Hepatocyte (in vitro differentiated cells): ENCODE measurements around the gene CDC42EP2.

ENCODE experiments used
- CTCF ChIP-seq: fragments of 200-600 bp; sonication (generic); IDR thresholded peaks from 2 replicates; pipeline ENCODE4 v1.5.1; 2016; ENCODE audit warnings: antibody characterized with exemption, mild to moderate bottlenecking; ENCODE audit not compliant: poor library complexity
- EZH2 ChIP-seq: fragments of 200-600 bp; sonication (generic); IDR thresholded peaks from 2 replicates; pipeline ENCODE4 v1.6.1; 2016; ENCODE audit warnings: antibody characterized with exemption, mild to moderate bottlenecking, borderline replicate concordance

- TF ChIP-seq CTCF (no peak), EZH2 (no peak)
These were observed 34.0 kb upstream of the CDC42EP2 start for GRCh38 chr11:65280646-65281045.
